Tibial nerve (tissue), 4 donors: ENCODE measurements around the gene ABCG1. TPM values are rescaled to one million over a fixed set of nuclear protein-coding genes. Genes with fewer than 3 reads are reported as not detected.
A peak's percentile ranks its signal among the peaks of the same experiment; 100 is the strongest.

Experiments
- DNase-seq, 2 donors: peaks; one replicate each; pipeline ENCODE4 v3.0.0-alpha.2; 2019; ENCODE audit warnings: low spot score in 2 of 2
- H3K27ac ChIP-seq, 4 donors: fragments of 200-600 bp; sonication (generic) in 3 of 4; one replicate each; pipeline ENCODE4 v1.5.1; 2017 to 2019; ENCODE audit warnings: mild to moderate bottlenecking in 1 of 4
- H3K27me3 ChIP-seq, 2 donors: fragments of 200-600 bp; sonication (generic) in 1 of 2; one replicate each; pipeline versions ENCODE4 v1.5.1 to v1.6.0; 2017 to 2019
- H3K36me3 ChIP-seq, 3 donors: fragments of 200-600 bp; sonication (generic); one replicate each; pipeline ENCODE4 v1.5.1; 2018 to 2019
- H3K4me1 ChIP-seq, 4 donors: fragments of 200-600 bp; sonication (generic) in 3 of 4; one replicate each; pipeline ENCODE4 v1.5.1; 2017 to 2019
- H3K4me3 ChIP-seq, 4 donors: fragments of 200-600 bp; sonication (generic) in 3 of 4; one replicate each; pipeline ENCODE4 v1.5.1; 2017 to 2019; ENCODE audit warnings: mild to moderate bottlenecking in 1 of 4, moderate library complexity in 1 of 4
- H3K9me3 ChIP-seq, 4 donors: fragments of 200-600 bp; sonication (generic) in 3 of 4; one replicate each; pipeline ENCODE4 v1.5.1; 2017 to 2019
- CTCF ChIP-seq, 5 experiments: fragments of 200-600 bp in 3 of 5; fragments of 450-650 bp in 2 of 5; sonication (generic) in 3 of 5; IDR thresholded peaks; one replicate each; pipeline ENCODE4 v1.5.1; 2016 to 2019; ENCODE audit warnings: antibody characterized with exemption in 5 of 5, mild to moderate bottlenecking in 3 of 5, moderate library complexity in 2 of 5
- EP300 ChIP-seq, 2 donors: sonication (generic); formaldehyde crosslinking; IDR thresholded peaks; one replicate each; pipeline ENCODE4 v1.6.1; 2017; ENCODE audit warnings: antibody characterized with exemption in 2 of 2, mild to moderate bottlenecking in 1 of 2
- POLR2A ChIP-seq, 2 donors: fragments of 450-650 bp; IDR thresholded peaks; one replicate each; pipeline ENCODE4 v1.6.1; 2017; ENCODE audit warnings: antibody characterized with exemption in 2 of 2, mild to moderate bottlenecking in 2 of 2, moderate library complexity in 2 of 2
- WGBS, 2 donors: methylation state at CpG; one replicate each; pipeline ENCODE4 v1.1.5; 2018; 5-methylcytosine and 5-hydroxymethylcytosine counted together
- total RNA-seq, 4 donors: library from RNA; depleted of rRNA; stranded (reverse); fragments of >200 nt; gene quantifications; one replicate each; pipeline ENCODE4 v1.1.0, GENCODE V29; 2016

Gene ABCG1
- total RNA-seq, 4 donors from 2014 or later: 10.5 to 32.8 (median 18.6) TPM

GRCh38 chr21:42247716-42248115 lies 28.8 kb downstream of the ABCG1 start:
- TF ChIP-seq CTCF (IDR thresholded peaks at IDR 0.05) (no peak), POLR2A (IDR thresholded peaks at IDR 0.05) (no peak), EP300 (IDR thresholded peaks at IDR 0.05) (no peak)
- H3K27me3 ChIP-seq: no peaks in the 10 kb centered on the region
- H3K9me3 ChIP-seq: no peaks in the 10 kb centered on the region
- no peak for DNase-seq
- no peak overlapping the region for H3K27ac ChIP-seq
- WGBS, 2 donors: 68 to 69% methylated on average over 11 of the region's 11 CpGs
- no peak overlapping the region for H3K4me3 ChIP-seq
- peaks cover 0 to 17% (median 2%) of the 10 kb centered on the region in 4 donors for H3K4me1 ChIP-seq
- no peaks in the 10 kb centered on the region for H3K36me3 ChIP-seq

GRCh38 chr21:42248241-42248640 lies 29.3 kb downstream of the ABCG1 start:
- H3K36me3 ChIP-seq: no peaks in the 10 kb centered on the region
- DNase-seq: no peak
- no peak overlapping the region for H3K4me3 ChIP-seq
- H3K27me3 ChIP-seq: no peaks in the 10 kb centered on the region
- TF ChIP-seq EP300 (IDR thresholded peaks at IDR 0.05): no peak
- no peak for TF ChIP-seq CTCF (IDR thresholded peaks at IDR 0.05)
- TF ChIP-seq POLR2A (IDR thresholded peaks at IDR 0.05): no peak
- no peaks in the 10 kb centered on the region for H3K9me3 ChIP-seq
- H3K4me1 ChIP-seq: peaks cover 0 to 17% (median 2%) of the 10 kb centered on the region in 4 donors
- H3K27ac ChIP-seq: no peak overlapping the region
- WGBS, 2 donors: 86 to 87% methylated on average over 8 of the region's 8 CpGs

GRCh38 chr21:42248783-42249597 lies 30.1 kb downstream of the ABCG1 start:
- Histone ChIP-seq H3K27ac (no peak overlapping the region), H3K36me3 (no peaks in the 10 kb centered on the region), H3K9me3 (no peaks in the 10 kb centered on the region), H3K4me3 (no peak overlapping the region), H3K4me1 (peaks cover 0 to 17% (median 3%) of the 10 kb centered on the region in 4 donors), H3K27me3 (no peaks in the 10 kb centered on the region)
- 92% methylated on average over 12 of the region's 12 CpGs for WGBS, 2 donors
- DNase-seq: no peak
- TF ChIP-seq POLR2A (IDR thresholded peaks at IDR 0.05): no peak
- peak in 1 of 2 donors; percentile 10 for TF ChIP-seq EP300 (IDR thresholded peaks at IDR 0.05)

GRCh38 chr21:42250422-42251403 lies 31.8 kb downstream of the ABCG1 start:
- no peak for TF ChIP-seq CTCF (IDR thresholded peaks at IDR 0.05)
- no peak for TF ChIP-seq POLR2A (IDR thresholded peaks at IDR 0.05)
- no peak for TF ChIP-seq EP300 (IDR thresholded peaks at IDR 0.05)
- 75 to 77% methylated on average over 19 of the region's 19 CpGs for WGBS, 2 donors
- Histone ChIP-seq H3K27ac (no peak overlapping the region), H3K4me3 (no peak overlapping the region), H3K27me3 (no peaks in the 10 kb centered on the region), H3K36me3 (no peaks in the 10 kb centered on the region), H3K4me1 (peaks cover 0 to 9% (median 4%) of the 10 kb centered on the region in 4 donors), H3K9me3 (no peaks in the 10 kb centered on the region)
- no peak for DNase-seq

GRCh38 chr21:42251654-42252324 lies 32.8 kb downstream of the ABCG1 start:
- H3K27me3 ChIP-seq: no peaks in the 10 kb centered on the region
- H3K4me3 ChIP-seq: no peak overlapping the region
- peak overlapping the region in 1 of 4 donors; percentile 5 for H3K27ac ChIP-seq
- no peaks in the 10 kb centered on the region for H3K9me3 ChIP-seq
- no peaks in the 10 kb centered on the region for H3K36me3 ChIP-seq
- H3K4me1 ChIP-seq: peaks cover 0 to 9% (median 3%) of the 10 kb centered on the region in 4 donors
- no peak for DNase-seq
- 62 to 75% methylated on average over 13 of the region's 13 CpGs for WGBS, 2 donors
- TF ChIP-seq CTCF (IDR thresholded peaks at IDR 0.05): no peak
- TF ChIP-seq POLR2A (IDR thresholded peaks at IDR 0.05): no peak
- no peak for TF ChIP-seq EP300 (IDR thresholded peaks at IDR 0.05)
